ENCODE data around the gene DDOST. TPM values are rescaled to one million over a fixed set of nuclear protein-coding genes. Genes with fewer than 3 reads are reported as not detected.
"Not testable (repeated sequence)": the region's sequence is repeated elsewhere in the genome, so short reads cannot be mapped to it uniquely, and the experiment has no call there.

Gene DDOST
- polyA plus RNA-seq, 1 donor = 124 TPM

DNA sequence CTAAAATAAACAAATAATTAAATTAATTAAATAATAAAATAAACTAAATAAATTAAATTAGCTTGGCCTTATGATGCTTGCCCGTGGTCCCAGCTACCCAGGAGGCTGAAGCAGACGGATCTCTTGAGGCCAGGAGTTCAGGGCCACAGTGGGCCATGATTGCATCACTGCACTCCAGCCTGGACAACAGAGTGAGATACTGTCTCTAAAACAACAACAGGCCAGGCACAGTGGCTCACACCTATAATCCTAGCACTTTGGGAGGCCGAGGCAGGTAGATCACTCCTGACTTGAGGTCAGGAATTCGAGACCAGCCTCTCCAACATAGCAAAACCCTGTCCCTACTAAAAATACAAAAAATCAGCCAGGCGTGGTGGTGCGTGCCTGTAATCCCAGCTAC, 40.2 kb downstream of the DDOST start:
- DNase-seq = no peak

DNA sequence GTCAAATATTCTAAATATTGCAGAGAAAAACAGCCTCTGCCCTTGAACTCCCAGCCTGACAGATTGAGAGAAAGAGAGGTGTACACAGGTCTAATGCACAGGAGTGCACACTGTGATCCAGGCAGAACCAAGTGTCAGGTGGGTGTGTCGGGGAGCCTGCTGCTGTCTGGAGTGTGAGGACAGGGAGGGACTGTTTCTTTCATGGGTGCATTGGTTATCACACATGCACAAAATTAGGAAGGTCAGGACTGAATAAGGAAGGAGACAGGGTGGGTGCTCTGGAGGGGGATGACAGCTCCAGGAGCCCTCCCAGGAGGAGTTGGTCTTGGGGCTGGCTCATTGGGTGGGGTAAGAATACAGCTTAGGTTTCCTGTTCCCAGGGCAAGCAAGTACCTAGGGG, 41.2 kb downstream of the DDOST start:
- DNase-seq = no peak

DNA sequence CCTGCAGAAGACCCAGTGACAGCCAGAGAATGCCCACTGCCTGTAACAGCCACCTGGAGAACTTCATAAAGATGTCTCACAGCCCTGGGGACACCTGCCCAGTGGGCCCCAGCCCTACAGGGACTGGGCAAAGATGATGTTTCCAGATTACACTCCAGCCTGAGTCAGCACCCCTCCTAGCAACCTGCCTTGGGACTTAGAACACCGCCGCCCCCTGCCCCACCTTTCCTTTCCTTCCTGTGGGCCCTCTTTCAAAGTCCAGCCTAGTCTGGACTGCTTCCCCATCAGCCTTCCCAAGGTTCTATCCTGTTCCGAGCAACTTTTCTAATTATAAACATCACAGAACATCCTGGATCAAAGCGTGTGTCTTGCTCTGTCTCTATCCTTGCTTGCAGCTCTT, 42.6 kb downstream of the DDOST start:
- DNase-seq = no peak

DNA sequence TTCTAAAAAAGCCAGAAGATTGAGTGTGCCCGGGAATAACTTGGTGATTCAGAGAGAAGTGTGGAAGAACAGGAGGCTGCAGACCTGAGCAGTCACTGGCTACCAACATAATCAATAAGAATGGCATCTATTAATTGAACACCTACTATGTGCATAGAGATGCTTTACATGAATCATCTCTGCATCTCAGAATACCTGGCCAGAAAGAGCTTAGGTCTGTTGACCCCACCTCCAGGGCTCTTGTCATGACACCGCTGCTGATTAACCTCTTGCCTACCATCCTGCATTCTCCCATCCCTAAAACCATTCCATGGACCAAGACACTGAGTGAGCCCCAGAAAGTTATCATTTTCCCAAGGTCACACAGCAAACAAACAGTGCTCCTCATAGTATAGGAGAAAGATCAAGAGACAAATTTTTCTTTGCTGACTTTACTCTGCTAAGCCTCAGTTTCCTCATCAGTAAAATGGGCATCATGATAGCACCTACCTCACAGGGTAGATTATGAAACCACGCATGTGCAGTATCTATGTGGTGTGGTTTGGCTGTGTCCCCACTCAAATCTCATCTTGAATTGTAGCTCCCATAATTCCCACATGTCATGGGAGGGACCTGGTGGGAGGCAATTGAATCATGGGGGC, 44.2 kb downstream of the DDOST start:
- DNase-seq = no peak

DNA sequence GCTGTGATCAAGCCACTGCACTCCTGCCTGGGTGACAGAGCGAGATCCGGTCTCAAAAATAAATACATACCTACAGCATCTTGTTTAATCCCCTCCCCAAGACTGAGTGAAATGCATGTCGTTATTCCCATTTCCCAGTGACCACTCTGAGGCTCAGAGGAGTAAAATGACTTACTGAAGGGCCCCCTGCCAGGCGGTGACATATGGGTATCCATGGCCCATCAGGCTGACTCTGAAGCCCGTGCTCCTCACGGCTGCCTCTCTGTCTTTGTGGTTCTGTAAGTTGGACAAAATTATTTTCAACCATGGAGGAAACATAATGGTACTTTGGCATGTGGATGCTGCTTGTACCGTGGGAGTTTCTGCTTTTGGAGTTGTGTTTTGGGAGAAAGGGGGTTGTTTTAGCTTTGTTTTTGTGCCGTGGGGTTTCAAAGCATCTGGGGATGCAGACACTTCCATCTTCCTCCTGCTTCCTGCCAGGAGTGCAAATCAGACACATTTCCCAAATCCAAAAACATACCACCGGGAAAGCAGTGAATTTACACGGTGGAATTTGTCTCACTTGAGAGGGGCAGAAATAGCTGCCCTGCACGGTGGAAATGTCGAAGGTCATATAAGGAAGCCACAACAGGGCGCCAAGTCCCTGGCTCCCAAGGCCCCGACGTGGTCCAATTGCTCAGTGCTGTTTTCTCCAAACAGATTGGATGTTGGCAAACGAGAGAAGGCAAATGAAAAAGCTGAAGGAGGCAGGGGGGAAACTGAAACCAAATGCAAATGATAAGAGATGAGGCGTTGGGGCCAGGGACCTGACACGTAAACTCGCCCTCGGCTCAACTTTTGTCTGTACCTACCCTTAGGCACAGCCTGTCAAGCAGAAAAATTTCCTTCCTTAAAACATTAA, 45.0 kb downstream of the DDOST start:
- DNase-seq = no peak

DNA sequence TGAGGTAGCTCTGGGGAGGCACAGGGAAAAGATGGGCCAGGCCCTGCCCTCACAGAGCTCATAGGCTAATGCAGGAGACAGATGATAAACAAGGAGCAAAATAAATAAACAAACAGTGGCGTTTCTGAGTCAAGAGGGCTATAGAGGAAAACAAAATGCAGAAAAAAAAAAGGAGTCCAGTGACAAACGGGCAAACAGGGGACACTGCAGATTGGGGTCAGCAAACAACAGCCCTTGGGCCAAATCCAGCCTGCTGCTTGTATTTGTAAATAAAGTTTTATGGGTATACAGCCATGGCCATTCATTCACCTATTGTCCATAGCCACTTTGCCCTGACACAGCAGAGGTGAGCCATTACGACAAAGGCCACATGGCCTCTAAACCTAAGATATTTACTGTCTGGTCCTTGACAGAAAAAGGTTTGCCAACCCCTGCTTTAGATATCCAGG, 47.0 kb downstream of the DDOST start:
- DNase-seq = no peak

DNA sequence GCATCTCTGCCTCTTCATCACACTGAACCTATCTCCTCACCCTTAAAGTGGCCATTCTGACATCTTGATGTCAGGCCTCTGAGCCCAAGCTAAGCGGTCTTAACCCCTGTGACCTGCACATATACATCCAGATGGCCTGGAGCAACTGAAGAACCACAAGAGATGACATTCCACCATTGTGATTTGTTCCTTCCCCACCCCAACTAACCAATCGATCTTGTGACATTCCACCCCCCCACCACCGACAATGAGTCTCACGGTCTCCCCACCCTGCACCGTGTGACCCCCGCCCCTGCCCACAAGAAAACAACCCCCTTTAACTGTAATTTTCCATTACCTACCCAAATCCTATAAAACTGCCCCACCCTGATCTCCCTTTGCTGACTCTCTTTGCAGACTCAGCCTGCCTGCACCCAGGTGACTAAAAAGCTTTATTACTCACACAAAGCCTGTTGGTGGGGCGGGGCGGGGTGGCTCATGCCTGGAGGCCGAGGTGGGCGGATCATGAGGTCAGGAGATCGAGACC, 48.9 kb downstream of the DDOST start:
- no peak for DNase-seq

DNA sequence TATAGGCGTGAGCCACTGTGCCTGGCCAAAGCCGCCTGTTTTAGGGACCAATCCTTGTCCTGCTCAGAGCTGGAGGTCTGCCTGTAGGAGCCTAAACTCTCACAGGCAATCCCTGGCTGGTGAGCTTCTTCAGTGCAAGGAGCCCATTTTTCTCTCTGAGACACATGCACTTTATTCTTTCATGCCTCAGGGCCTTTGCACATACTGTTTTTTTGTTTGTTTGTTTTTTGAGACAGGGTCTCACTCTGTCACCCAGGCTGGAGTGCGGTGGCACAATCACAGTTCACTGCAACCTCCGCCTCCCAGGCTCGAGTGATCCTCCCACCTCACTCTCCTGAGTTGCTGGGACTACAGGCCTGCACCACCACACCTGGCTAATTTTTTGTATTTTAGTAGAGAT, 49.5 kb downstream of the DDOST start:
- DNase-seq = no peak

DNA sequence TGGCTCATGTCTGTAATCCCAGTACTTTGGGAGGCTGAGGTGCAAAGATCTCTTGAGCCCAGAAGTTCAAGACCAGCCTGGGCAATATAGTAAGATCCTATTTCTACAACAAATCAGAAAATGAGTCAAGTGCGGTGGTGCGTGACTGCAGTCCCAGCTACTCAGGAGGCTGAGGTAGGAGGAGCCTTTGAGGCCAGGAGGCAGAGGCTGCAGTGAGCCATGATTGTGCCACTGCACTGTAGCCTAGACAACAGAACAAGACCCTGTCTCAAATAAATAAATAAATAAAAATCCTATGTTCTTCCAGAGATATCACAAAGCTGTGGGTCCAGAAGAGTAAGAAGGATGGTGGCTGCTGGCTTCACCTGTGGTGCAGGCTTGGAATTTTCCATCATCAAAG, 50.2 kb downstream of the DDOST start:
- DNase-seq = no peak

DNA sequence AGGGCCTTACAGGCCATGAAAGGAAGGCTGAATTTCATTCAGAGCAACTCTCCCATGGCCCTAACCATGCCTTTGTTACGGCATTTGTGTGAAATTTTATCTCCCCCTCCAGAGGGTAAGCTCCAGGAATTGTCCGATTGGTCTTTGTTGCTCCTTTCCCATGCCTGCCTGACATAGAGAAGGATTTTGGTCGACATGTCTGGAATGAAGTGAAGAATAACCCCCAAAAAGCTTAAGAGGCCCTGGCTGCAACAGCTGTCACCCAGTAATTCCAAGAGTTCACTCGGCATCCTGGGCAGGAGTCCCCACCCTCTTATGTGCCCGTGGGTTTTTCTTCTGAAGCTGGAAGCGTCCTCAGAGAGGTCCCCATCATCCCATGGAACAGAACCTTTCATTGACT, 51.6 kb downstream of the DDOST start:
- no peak for DNase-seq

DNA sequence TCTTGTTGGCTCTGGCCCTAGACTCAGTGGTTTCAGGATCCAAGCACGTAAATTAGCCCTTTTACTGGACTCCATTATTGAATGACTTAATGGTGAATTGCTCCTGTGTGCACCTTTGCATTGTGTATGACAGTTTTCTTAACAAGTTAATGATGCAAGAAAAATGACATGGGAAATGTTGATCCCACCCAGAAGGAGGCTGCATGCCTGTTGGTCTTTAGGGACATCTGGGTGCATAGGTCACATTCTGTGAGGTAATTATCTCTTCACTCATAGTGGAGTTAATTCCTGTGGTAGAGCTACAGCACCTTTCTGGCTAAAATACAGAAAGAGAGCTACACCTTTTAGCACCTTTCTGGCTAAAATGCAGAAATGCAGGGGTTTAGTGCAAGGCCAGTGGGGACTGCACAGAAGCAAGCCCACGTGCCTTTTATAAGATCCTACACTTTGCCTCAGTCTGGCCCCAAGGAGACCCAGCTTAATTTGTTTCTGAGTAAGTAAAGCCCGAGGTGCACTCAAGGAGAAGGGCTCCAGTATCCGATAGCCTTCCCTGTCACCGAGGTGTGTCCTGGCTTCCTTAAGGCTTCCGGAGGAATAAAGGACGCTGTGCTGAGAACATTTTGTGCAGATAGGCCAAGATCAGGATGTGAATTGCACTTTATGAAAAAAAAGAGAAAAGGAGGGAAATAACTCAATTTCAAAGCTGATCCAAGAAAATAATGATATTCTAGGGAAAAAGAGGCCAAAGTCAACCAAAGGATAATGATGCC, 54.2 kb downstream of the DDOST start:
- DNase-seq = not testable (repeated sequence)

DNA sequence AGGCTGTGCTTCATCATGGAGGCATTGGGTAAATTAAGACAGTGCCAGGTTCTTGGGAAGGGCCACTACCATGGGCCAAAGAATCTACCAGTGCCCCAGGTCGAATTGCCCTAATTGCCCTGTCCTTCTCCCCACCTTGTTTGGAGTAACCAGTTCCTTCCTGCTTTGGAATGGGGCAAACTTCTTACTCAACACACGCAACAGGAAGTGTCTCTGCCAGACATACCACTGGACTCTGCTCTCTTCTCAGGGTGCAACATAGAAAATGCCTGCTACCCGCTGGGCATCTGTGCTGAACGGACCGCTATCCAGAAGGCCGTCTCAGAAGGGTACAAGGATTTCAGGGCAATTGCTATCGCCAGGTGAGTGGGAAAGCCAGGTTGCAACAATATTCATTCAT, 56.5 kb downstream of the DDOST start:
- no peak for DNase-seq

DNA sequence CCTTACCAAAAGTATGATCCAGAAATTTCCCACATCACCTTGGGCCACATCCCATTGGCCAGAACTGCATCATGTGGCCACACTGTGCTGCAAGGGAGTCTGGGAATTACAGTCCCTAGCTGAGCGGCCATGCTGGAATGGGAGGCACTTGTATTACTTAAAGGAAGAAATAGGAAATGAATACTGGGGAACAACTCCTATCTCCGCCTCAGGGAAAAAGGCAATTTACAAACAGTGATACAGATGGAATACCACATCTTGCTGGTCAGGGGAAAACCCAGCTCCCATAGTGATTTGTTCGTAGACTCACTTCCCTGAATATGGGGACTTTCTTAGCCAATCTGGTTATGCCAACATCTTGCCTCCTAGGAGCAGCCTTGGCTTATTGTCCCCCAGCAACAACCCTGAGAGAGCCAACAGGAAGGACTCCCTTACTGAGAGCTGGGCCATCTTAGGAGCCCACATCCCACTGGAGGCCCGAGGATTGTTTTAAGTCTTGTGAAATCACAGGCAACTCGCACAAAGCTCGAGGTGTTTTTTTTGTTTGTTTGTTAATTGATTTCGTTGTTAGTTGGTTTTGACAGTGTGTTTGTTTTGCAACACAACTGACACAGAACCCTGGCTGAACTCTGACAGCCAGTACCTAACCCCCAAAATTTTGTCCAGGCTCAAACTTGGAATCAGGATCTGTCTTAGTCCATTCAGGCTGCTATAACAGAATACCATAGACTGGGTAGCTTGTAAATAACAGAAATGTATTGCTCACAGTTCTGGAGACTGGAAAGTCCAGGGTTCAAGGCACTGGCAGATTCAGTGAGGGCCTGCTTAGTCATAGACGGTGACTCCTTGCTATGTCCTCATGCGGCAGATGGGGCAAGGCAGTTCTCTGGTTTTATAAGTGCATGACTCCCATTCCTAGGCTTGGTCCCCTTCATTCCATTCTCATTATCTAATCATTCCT, 57.4 kb downstream of the DDOST start:
- DNase-seq = no peak

DNA sequence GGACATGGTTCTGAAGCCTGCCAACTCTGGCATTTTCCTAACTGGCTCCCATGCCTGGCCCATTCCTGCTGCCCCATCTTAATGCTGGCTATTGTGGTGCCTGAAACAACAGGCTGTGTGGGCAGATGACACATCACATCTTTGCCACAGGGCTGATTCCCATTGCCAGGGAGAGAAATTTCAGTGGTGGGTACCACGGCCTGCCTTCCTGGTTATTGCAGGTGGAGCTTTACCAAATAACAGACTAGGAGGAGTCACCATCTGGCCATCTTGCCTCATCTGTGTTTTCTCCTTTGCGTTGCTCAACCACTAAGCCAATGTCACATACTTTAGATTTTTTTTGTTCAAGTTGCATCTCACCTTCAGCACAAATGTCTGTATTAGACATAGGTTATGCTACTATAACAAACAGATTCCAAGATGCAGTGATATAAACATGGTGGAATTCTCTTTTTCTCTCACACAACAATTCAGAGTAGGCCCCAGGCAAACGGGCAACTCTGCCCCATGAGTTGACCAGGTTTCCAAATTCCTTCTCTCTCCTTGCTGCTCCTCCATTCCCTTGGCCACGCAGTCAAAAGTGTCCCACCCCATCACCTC, 58.2 kb downstream of the DDOST start:
- DNase-seq = no peak

Other genes starting within 250 kb of the DDOST start
- 5.9 TPM for gene CAMK2N1, start 175.2 kb downstream of the DDOST start, polyA plus RNA-seq (ENCODE audit: insufficient read length)
- 19.4 TPM for gene MUL1, start 153.2 kb downstream of the DDOST start, polyA plus RNA-seq (ENCODE audit: insufficient read length)
- 0.72 TPM for gene FAM43B, start 108.8 kb downstream of the DDOST start, polyA plus RNA-seq (ENCODE audit: insufficient read length)
- 0.52 TPM for gene CDA, start 72.3 kb downstream of the DDOST start, polyA plus RNA-seq (ENCODE audit: insufficient read length)
- gene PINK1, start 27.9 kb downstream of the DDOST start, polyA plus RNA-seq (ENCODE audit: insufficient read length) = 44.9 TPM
- 4.2 TPM for gene KIF17, start 56.6 kb upstream of the DDOST start, polyA plus RNA-seq (ENCODE audit: insufficient read length)
- 0.44 TPM for gene SH2D5, start 71.3 kb upstream of the DDOST start, polyA plus RNA-seq (ENCODE audit: insufficient read length)
- gene HP1BP3, start 125.9 kb upstream of the DDOST start, polyA plus RNA-seq (ENCODE audit: insufficient read length) = 188 TPM